Spinal cord (tissue), 10 donors: ENCODE results near the gene DUSP19. TPM values are rescaled to one million over a fixed set of nuclear protein-coding genes. Genes with fewer than 3 reads are reported as not detected.
A peak's percentile ranks its signal among the peaks of the same experiment; 100 is the strongest.

Experiments
- DNase-seq, 6 donors: peaks; one replicate each; pipeline versions ENCODE4 v3.0.0 to v3.0.0-alpha.2; 2013 to 2015; ENCODE audit warnings: low spot score in 6 of 6, low read depth in 4 of 6
- H3K27ac ChIP-seq: one replicate; pipeline ENCODE4 v1.5.1; 2013; ENCODE audit warnings: low read depth, low read length, control low read depth
- H3K27me3 ChIP-seq: one replicate; pipeline ENCODE4 v1.6.1; 2013; ENCODE audit warnings: low read length; ENCODE audit not compliant: control insufficient read depth, insufficient read depth
- H3K36me3 ChIP-seq: one replicate; pipeline ENCODE4 v1.6.1; 2013; ENCODE audit warnings: low read length; ENCODE audit not compliant: control insufficient read depth, insufficient read depth
- H3K4me1 ChIP-seq: one replicate; pipeline ENCODE4 v1.6.1; 2013; ENCODE audit warnings: low read length; ENCODE audit not compliant: control insufficient read depth, insufficient read depth
- H3K4me3 ChIP-seq: one replicate; pipeline ENCODE4 v1.5.1; 2013; ENCODE audit warnings: low read depth, low read length, control low read depth
- H3K9me3 ChIP-seq: one replicate; pipeline ENCODE4 v1.6.1; 2013; ENCODE audit warnings: low read length; ENCODE audit not compliant: control insufficient read depth, insufficient read depth
- WGBS: methylation state at CpG from one replicate; pipeline ENCODE4 v1.1.5; 2013; ENCODE audit warnings: missing lambda C conversion rate; ENCODE audit not compliant: insufficient coverage; 5-methylcytosine and 5-hydroxymethylcytosine counted together
- long read RNA-seq, 4 donors: transcript quantifications; one replicate each; lab custom pipeline, GENCODE V29; 2026
- polyA plus RNA-seq, 2 donors: library from polyadenylated mRNA; unstranded; fragments of 120-200 nt; gene quantifications; one replicate each; pipeline ENCODE4 v1.2.1, GENCODE V29; 2013; ENCODE audit not compliant: insufficient read length in 2 of 2
- total RNA-seq, 2 donors: library from RNA; depleted of rRNA in 1 of 2; stranded (reverse); fragments of 120-200 nt in 1 of 2; fragments of >200 nt in 1 of 2; gene quantifications; one replicate each; pipeline versions ENCODE4 v1.2.3 to v1.2.4, GENCODE V29; 2013 to 2014
- donor health status: healthy.

Gene DUSP19, protein sequence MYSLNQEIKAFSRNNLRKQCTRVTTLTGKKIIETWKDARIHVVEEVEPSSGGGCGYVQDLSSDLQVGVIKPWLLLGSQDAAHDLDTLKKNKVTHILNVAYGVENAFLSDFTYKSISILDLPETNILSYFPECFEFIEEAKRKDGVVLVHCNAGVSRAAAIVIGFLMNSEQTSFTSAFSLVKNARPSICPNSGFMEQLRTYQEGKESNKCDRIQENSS
- total RNA-seq (10 to 100 TPM in 1 of 2 donors, 1 to 10 TPM in 1; 5.7 to 12.2 TPM), polyA plus RNA-seq (1 to 10 TPM; 4.4 to 5.2 TPM)
- long read RNA-seq, donor 1, full-length matches to known transcripts: 2 of 2 reads
- long read RNA-seq, donor 1, partial matches to known transcripts: 0 of 2 reads
- long read RNA-seq, donor 1, other reads (novel, unspliced or antisense): 0 of 2 reads
- long read RNA-seq, donor 2, full-length matches to known transcripts: 1 of 1 reads
- long read RNA-seq, donor 2, partial matches to known transcripts: 0 of 1 reads
- long read RNA-seq, donor 2, other reads (novel, unspliced or antisense): 0 of 1 reads
- long read RNA-seq, donor 3, full-length matches to known transcripts: 1 of 1 reads
- long read RNA-seq, donor 3, partial matches to known transcripts: 0 of 1 reads
- long read RNA-seq, donor 3, other reads (novel, unspliced or antisense): 0 of 1 reads
- long read RNA-seq, donor 4, partial matches to known transcripts: 0 of 1 reads
- long read RNA-seq, donor 4, other reads (novel, unspliced or antisense): 0 of 1 reads

DNA sequence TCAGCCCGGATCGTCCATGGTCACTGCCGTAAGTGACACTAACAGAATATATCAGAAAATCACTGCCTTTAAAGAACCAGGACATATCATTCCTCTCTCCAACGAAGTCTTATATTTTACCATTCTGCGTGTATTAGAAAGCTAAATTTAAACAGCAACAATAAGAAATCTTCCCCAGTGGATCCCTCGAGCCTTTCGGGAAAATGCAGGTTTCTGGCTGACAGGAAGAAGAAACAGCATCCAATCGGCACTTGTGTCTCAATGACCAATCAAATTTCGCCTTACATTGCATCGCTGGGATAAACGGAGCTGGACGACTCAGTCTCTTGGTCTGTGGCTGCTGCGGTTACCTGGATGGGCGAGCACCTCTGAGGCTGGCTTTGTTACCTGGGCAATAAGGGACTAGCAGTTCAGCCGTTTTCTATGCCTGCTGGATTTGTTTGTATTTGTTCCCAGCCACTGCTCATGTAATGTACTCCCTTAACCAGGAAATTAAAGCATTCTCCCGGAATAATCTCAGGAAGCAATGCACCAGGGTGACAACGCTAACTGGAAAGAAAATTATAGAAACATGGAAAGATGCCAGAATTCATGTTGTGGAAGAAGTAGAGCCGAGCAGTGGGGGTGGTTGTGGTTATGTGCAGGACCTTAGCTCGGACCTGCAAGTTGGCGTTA, at the start of gene DUSP19:
Gene DUSP19 (plus strand): TSS at position 284 of the 675 bp plus-strand sequence. CDS start 187 bp downstream, at position 471.
- 2% methylated on average over 17 of the region's 20 CpGs for WGBS
- Histone ChIP-seq H3K27ac (peak within 1 kb of the TSS; percentile 75), H3K27me3 (peaks cover 4% of the 10 kb centered on the region), H3K4me1 (no peaks in the 10 kb centered on the region), H3K36me3 (no peaks in the 10 kb centered on the region), H3K9me3 (no peaks in the 10 kb centered on the region), H3K4me3 (peak within 1 kb of the TSS; percentile 89)
- peak; percentile 94 to 99 (median 98) for DNase-seq

DNA sequence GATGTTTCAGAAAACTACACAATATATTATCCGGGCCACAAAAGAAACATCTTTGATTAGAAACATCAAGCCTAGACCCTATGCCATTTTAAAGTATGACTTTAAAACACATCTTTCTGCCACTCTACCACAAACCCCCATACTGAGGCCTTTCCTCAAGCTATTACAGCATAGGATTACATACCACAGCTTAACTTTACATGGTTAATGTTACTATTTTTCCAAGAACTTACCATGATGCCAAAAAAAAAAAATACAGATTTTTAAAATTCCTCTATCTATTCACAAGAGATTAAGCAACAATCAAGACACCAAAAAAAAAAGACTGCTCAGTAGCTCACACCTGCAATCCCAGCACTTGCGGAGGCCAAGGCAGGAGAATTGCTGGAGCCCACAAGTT, 49.3 kb upstream of the DUSP19 start:
- Histone ChIP-seq H3K36me3 (no peaks in the 10 kb centered on the region), H3K9me3 (no peaks in the 10 kb centered on the region), H3K4me3 (no peak overlapping the region), H3K4me1 (no peaks in the 10 kb centered on the region), H3K27ac (no peak overlapping the region), H3K27me3 (no peaks in the 10 kb centered on the region)
- no peak for DNase-seq
- WGBS: 100% methylated on average over 2 of the region's 2 CpGs

DNA sequence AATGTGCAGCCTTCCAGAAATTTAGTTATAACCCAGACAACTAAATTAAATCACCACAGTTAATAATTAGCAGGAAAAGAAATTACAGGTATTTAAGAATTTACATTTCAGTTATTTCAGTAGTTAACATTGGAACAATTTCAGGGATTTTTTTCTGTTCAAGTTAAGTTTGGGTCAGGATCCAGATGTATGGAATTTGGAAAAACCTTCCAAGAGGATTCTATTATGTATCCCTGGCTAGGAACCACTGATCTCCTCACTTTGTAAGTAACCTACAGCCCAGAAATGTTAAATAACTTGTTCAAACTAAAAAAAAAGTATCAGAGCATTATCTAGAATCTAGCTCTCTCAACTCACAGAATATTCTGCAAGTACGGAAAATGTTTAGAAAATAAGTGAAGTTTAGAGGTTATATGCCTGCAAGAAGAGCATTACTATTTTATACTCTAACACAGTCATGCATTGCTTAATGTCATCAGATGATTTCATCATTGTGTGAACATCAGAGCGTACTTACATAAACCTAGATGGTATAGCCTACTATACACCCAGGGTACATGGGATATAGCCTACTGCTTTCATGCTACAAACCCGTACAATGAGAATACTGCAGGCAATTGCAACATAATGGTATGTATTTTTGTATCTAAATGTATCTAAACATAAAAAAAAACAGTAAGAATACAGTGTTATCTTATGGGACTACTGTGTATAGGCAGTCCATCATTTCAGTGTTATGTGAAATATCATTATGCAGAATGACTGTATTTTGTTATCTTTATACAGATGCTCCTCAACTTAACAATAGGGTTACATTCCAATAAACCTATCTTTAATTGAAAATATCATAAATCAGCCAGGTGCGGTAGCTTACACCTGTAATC, 46.4 kb upstream of the DUSP19 start:
- WGBS: 100% methylated on average over 2 of the region's 4 CpGs
- Histone ChIP-seq H3K27ac (no peak overlapping the region), H3K27me3 (no peaks in the 10 kb centered on the region), H3K36me3 (no peaks in the 10 kb centered on the region), H3K4me3 (no peak overlapping the region), H3K9me3 (no peaks in the 10 kb centered on the region), H3K4me1 (no peaks in the 10 kb centered on the region)
- DNase-seq: no peak

DNA sequence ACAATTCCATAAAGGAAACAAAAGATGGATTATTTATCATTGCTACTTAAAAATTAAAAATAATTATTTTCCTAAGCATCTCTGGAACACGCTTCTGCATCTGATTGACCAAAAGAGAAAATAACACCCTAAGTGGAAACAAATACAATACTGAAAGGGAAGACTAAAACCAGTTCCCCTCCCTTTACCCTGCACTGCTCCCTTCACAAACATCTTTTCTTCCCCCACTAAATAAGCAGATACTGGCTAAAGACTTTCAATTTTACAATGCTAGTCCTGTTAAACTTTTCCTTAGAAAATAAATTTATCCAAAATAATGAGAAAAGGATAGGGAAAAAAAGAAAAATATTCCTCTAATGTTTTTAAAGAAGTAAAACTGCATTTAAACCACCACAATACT, 44.6 kb upstream of the DUSP19 start:
- no peak overlapping the region for H3K4me3 ChIP-seq
- H3K27ac ChIP-seq: no peak overlapping the region
- DNase-seq: no peak
- H3K4me1 ChIP-seq: peaks cover 5% of the 10 kb centered on the region
- H3K9me3 ChIP-seq: no peaks in the 10 kb centered on the region
- no peaks in the 10 kb centered on the region for H3K27me3 ChIP-seq
- no peaks in the 10 kb centered on the region for H3K36me3 ChIP-seq
- WGBS: 60% methylated on average over 1 of the region's 1 CpG

DNA sequence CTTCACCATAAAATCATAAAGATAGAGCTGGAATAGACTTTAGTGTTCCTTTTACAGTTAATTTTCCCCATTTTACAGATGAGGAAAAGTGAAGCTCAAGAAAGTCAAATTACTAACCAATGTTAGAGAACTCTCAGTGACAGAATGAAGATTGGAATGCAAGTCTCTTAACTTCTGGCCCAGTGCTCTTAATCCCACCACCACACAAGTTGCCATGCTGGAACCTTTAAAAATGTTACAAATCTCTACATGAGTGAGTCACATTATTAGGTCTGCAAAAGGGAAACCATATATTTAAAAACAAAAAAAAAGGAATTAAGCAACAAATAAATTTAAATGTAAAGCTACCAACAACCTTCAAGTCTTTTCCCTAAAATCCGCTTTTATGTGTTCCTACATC, 43.7 kb upstream of the DUSP19 start:
- no peak for DNase-seq
- no CpG with 5 or more reads among the region's 1 CpG for WGBS
- H3K27me3 ChIP-seq: no peaks in the 10 kb centered on the region
- no peaks in the 10 kb centered on the region for H3K36me3 ChIP-seq
- H3K27ac ChIP-seq: no peak overlapping the region
- H3K9me3 ChIP-seq: no peaks in the 10 kb centered on the region
- peaks cover 5% of the 10 kb centered on the region for H3K4me1 ChIP-seq
- H3K4me3 ChIP-seq: no peak overlapping the region

DNA sequence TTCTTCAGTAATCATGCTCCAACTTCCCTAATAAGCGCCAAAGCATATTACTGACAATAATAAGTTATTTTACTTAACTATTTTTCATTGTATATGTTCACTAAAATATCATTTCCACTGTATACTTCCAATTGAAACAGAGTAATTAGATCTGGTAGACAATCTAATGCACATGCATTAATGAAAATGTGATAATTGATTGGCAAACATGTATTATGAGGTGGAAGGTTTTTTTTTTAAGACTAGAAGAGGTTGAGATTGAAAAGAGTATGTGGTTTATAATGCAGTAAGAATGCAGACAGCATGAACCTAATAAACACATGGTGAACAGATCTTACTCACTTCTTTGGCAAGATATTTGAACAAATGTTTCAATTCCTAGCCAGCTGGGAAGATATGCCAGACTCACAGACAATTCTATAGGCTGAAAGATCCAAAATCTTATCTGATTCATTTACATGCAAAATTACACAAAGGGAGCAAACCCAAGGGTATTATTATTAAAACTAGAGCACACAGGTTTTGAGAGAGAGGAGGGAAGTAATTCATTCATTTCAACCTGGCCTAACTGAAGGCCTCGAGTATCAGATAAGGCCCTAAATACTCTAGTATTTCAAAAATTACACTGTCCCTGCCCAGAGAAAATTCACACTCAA, 43.1 kb upstream of the DUSP19 start:
- no peaks in the 10 kb centered on the region for H3K9me3 ChIP-seq
- H3K4me3 ChIP-seq: peak overlapping the region; percentile 7
- H3K27ac ChIP-seq: no peak overlapping the region
- no CpG with 5 or more reads among the region's 2 CpGs for WGBS
- H3K27me3 ChIP-seq: no peaks in the 10 kb centered on the region
- no peaks in the 10 kb centered on the region for H3K36me3 ChIP-seq
- DNase-seq: peak in 2 of 6 donors; percentile 34 to 88
- H3K4me1 ChIP-seq: peaks cover 5% of the 10 kb centered on the region

DNA sequence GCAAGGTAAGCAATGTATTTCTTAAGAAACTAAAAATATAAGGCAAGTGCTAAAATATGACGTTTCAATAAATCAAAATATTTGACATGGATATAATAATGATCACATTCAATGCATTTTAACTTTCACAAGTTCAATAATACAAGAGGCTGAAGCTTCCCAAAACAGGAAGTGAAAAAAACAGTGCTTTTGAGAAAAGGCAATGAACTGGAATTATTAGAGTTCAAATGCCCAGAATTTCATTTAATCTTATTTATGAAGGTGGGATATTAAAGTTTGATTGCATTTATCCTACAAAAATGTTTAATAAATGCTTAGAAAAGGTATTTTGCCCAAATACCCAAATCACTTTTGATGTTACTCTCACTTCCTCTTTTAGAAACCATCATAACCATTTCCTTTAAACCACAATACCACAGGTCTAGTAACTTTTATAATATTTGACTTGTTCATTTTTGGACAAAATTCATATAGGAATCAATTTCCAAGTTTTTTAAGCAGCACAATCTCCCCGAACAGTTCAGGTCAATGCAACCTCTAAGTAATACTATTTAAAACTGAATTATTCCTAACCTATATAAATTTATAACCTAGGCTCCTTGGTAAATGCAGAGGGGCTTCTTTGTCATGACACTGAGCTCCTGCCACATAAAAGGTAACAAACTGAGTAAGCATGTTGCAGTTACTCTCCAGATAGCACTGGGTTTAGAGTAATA, 42.4 kb upstream of the DUSP19 start:
- DNase-seq: no peak
- H3K4me3 ChIP-seq: peak overlapping the region; percentile 61
- H3K9me3 ChIP-seq: no peaks in the 10 kb centered on the region
- H3K36me3 ChIP-seq: no peaks in the 10 kb centered on the region
- H3K27ac ChIP-seq: peak overlapping the region; percentile 84
- no CpG with 5 or more reads among the region's 2 CpGs for WGBS
- no peaks in the 10 kb centered on the region for H3K27me3 ChIP-seq
- peaks cover 5% of the 10 kb centered on the region for H3K4me1 ChIP-seq

DNA sequence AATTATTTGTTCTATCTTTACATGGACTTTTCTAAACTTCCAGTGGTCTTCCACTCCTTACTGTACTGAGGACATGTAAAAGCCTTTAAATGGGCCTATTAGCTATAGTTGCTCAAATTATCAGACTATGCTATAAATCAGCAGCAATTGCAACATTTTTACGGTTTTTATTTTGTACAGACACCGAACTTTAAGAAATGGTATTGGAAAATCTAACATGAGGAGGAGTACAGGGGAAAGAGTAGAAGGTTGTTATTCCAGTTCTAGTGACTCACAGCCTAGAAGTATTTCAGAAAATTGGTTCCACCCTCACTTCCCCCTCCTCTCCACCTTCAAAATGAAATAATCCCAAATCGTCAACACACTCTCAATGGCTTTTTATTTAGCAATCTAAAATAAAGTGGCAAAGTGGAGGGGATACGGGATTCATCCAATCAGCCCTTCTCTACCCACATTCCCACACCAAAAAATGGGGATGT, 41.4 kb upstream of the DUSP19 start:
- Histone ChIP-seq H3K36me3 (no peaks in the 10 kb centered on the region), H3K27ac (peak overlapping the region; percentile 84), H3K4me3 (peak overlapping the region; percentile 61), H3K9me3 (no peaks in the 10 kb centered on the region), H3K4me1 (peaks cover 5% of the 10 kb centered on the region), H3K27me3 (no peaks in the 10 kb centered on the region)
- peak in 1 of 6 donors; percentile 47 for DNase-seq
- no CpG with 5 or more reads among the region's 4 CpGs for WGBS
